Progenitor cell of endocrine pancreas (in vitro differentiated cells): ENCODE measurements around the gene ELOVL6. TPM values are rescaled to one million over a fixed set of nuclear protein-coding genes. Genes with fewer than 3 reads are reported as not detected.

Source experiments
- DNase-seq: peaks from one replicate; pipeline ENCODE4 v3.0.0; 2021; ENCODE audit warnings: low spot score; ENCODE audit not compliant: unreplicated experiment
- H3K27ac Mint-ChIP-seq: 2 replicates; pipeline ENCODE4 v1.8.0; 2021; ENCODE audit warnings: mild to moderate bottlenecking, moderate library complexity, mixed read lengths
- H3K27me3 Mint-ChIP-seq: 2 replicates; pipeline ENCODE4 v1.8.0; 2021; ENCODE audit warnings: mixed read lengths
- H3K36me3 Mint-ChIP-seq: 2 replicates; pipeline ENCODE4 v1.8.0; 2022; ENCODE audit warnings: mixed read lengths; ENCODE audit not compliant: insufficient read depth
- H3K4me1 Mint-ChIP-seq: 2 replicates; pipeline ENCODE4 v1.8.0; 2021; ENCODE audit warnings: low read depth, mixed read lengths
- H3K4me3 Mint-ChIP-seq: 2 replicates; pipeline ENCODE4 v1.8.0; 2021; ENCODE audit warnings: low read depth, mild to moderate bottlenecking, moderate library complexity, mixed read lengths
- H3K9me3 Mint-ChIP-seq: 2 replicates; pipeline ENCODE4 v1.8.0; 2021; ENCODE audit warnings: low read depth, mixed read lengths
- total RNA-seq: library from RNA; stranded (reverse); gene quantifications from 2 replicates; pipeline ENCODE4 v1.2.1, GENCODE V29; 2021
- TF ChIP-seq, protein P1 (sequence below): fragments of 200-600 bp; sonication (generic); IDR thresholded peaks from one replicate; pipeline ENCODE4 v1.5.0; 2021; ENCODE audit warnings: antibody characterized with exemption, mild to moderate bottlenecking; ENCODE audit not compliant: unreplicated experiment

Gene ELOVL6
- total RNA-seq, 1 donor from 2014 or later, result 34.3 TPM

DNA sequence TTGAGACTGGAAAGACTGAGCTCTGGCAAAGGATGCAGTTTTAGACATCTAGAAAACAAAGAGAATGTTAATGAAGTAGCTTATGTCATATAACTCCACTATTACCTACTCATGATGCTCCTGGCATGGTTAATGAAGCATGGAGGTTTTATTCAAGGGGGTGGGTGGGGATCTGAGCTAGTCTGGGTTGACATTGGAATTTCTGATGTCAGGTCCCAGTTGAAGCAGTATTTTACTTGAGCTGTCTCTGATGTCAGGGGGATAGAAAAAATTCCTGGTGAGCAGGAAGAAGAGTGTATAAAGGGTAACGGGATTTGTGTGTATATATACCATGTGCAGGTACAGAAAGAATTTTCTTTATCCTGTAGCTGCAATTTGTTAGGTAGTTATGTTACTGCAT lies 102.0 kb downstream of the ELOVL6 start:
- DNase-seq, result no peak
- Mint-ChIP-seq H3K4me1 (no peaks in the 10 kb centered on the region), H3K36me3 (peaks cover 4% of the 10 kb centered on the region), H3K27ac (no peak overlapping the region), H3K9me3 (no peaks in the 10 kb centered on the region), H3K27me3 (no peaks in the 10 kb centered on the region), H3K4me3 (no peak overlapping the region)
- TF ChIP-seq, protein P1, sequence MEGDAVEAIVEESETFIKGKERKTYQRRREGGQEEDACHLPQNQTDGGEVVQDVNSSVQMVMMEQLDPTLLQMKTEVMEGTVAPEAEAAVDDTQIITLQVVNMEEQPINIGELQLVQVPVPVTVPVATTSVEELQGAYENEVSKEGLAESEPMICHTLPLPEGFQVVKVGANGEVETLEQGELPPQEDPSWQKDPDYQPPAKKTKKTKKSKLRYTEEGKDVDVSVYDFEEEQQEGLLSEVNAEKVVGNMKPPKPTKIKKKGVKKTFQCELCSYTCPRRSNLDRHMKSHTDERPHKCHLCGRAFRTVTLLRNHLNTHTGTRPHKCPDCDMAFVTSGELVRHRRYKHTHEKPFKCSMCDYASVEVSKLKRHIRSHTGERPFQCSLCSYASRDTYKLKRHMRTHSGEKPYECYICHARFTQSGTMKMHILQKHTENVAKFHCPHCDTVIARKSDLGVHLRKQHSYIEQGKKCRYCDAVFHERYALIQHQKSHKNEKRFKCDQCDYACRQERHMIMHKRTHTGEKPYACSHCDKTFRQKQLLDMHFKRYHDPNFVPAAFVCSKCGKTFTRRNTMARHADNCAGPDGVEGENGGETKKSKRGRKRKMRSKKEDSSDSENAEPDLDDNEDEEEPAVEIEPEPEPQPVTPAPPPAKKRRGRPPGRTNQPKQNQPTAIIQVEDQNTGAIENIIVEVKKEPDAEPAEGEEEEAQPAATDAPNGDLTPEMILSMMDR, result no peak

DNA sequence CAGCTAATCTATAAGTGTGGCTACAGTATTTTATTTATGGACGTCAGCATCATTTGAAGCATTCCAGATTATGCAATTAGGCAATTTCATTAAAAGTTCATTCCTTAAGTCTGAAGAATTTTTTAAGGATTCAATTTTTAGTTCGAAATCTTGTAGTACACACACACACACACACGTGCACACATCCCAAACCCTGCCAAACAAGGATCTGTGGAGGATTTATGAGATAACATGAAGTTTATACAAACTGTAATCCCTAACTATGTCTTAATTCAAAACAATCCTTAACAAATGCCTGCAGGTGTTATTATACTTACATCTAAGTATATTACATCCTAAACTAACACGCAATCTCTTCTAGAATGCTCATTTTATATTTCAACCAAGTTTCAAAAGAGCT lies 105.8 kb downstream of the ELOVL6 start:
- H3K4me3 Mint-ChIP-seq, result no peak overlapping the region

DNA sequence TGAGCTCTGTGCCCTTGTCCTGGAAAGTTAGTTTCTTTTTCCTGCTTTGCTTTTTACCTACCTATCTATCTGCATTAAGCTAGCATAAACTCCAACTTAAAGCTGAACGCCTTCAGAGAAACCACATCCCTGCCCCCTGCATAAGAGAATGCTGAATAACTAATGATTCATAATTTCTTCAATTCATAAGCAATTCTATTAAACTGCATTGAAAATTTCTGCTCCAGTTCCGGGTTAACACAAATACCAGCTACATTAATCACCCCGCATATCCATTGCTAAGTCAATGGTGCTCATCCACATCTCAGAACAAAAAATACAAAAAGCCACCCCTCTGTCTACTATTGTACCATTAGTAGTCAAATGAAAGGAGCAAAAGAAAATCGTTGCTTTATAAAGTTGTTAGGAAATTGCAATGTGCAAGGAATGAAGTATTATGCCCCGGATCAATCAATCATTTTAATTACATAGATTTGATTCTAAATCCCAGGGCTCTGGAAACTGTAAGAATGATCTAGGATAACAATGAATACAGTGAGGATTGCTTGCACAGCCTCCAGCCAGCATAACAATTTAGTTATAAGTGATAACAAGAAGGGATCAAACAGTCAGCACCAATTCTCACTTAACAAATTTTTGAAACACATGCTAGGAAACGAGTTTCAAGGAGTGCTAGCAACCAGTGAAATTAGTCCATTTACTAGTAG lies 106.8 kb downstream of the ELOVL6 start:
- Mint-ChIP-seq H3K36me3 (peaks cover 3% of the 10 kb centered on the region), H3K4me3 (no peak overlapping the region), H3K9me3 (no peaks in the 10 kb centered on the region), H3K27me3 (no peaks in the 10 kb centered on the region), H3K4me1 (no peaks in the 10 kb centered on the region), H3K27ac (no peak overlapping the region)
- DNase-seq, result no peak
- TF ChIP-seq, protein P1, result no peak

More for the DNA sequence above, 105.8 kb downstream of the ELOVL6 start:
- H3K9me3 Mint-ChIP-seq, result no peaks in the 10 kb centered on the region
- no peaks in the 10 kb centered on the region for H3K4me1 Mint-ChIP-seq
- peaks cover 3% of the 10 kb centered on the region for H3K36me3 Mint-ChIP-seq
- TF ChIP-seq, protein P1, result no peak
- no peaks in the 10 kb centered on the region for H3K27me3 Mint-ChIP-seq
- no peak overlapping the region for H3K27ac Mint-ChIP-seq
- DNase-seq, result no peak

DNA sequence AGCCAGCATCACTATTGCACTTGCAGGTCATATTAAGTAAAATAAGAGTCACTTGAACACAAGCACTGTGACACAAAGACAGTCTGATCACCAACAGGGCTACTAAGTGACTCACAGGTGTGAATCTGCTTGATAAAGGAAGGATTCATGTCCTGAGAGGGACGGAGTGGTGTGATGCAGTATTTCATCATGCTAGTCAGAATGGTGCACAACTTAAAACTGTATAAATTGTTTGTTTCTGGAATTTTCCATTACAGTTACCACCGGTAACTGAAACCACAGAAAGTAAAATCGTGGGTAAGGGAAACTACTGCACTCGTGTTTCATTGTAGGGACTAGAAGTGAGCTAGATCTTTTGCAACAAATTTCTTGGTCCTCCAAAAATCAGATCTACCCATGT lies 109.7 kb downstream of the ELOVL6 start:
- no peak overlapping the region for H3K27ac Mint-ChIP-seq
- H3K4me3 Mint-ChIP-seq, result no peak overlapping the region
- TF ChIP-seq, protein P1, result no peak
- no peaks in the 10 kb centered on the region for H3K9me3 Mint-ChIP-seq
- H3K4me1 Mint-ChIP-seq, result no peaks in the 10 kb centered on the region
- peaks cover 5% of the 10 kb centered on the region for H3K36me3 Mint-ChIP-seq
- DNase-seq, result no peak
- no peaks in the 10 kb centered on the region for H3K27me3 Mint-ChIP-seq

DNA sequence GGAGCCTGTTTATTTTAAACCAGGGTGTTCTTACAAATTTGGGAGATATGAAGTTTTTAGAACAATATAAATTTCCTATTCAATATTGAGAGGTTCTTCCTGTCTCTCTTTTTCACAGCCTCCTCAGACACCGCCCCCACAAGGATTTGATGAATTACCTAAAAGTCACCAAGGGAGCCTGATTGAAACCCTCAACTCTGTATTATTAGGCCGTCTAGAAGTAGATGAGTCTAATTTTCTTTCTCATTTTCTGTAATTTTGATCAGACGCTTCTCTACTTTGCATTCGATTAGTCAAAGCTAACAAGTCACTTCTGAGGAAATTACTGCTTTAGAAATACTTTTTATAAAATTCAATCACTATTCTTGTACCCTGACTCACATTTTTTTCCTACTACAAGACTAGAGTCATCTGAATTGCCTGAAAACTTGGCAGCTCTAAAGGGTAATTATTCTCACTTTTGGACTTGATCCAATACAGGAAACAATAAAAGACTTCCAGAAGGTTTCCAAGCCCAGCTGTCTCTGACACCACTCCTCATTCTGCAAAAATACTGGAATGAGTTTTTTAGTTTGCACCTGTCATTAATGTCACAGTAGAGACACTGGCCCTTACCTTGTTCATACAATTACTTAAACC lies 111.2 kb downstream of the ELOVL6 start:
- no peak for DNase-seq
- H3K4me1 Mint-ChIP-seq, result no peaks in the 10 kb centered on the region
- TF ChIP-seq, protein P1, result no peak
- no peak overlapping the region for H3K4me3 Mint-ChIP-seq
- peaks cover 12% of the 10 kb centered on the region for H3K36me3 Mint-ChIP-seq
- H3K27ac Mint-ChIP-seq, result no peak overlapping the region
- no peaks in the 10 kb centered on the region for H3K27me3 Mint-ChIP-seq
- peaks cover 7% of the 10 kb centered on the region for H3K9me3 Mint-ChIP-seq
